Measurements from ENCODE around the gene UQCRC1. TPM values are rescaled to one million over a fixed set of nuclear protein-coding genes. Genes with fewer than 3 reads are reported as not detected.

The UQCRC1 gene
- total RNA-seq, 1 donor from 2014 or later, result 240 TPM

GRCh38 chr3:48597408-48597800 lies 12.0 kb downstream of the UQCRC1 start:
- Histone ChIP-seq H3K27me3 (no peaks in the 10 kb centered on the region), H3K9me3 (ENCODE audit: low read depth) (no peaks in the 10 kb centered on the region), H3K27ac (no peak overlapping the region), H3K9ac (no peak overlapping the region), H3K36me3 (no peaks in the 10 kb centered on the region), H3K4me3 (no peak overlapping the region), H2AFZ (replicated peaks) (no peak overlapping the region), H3K4me2 (no peak overlapping the region), H4K20me1 (ENCODE audit: low read depth) (no peaks in the 10 kb centered on the region), H3F3A (ENCODE audit: low read depth) (no peaks in the 10 kb centered on the region), H3K79me2 (ENCODE audit: low read depth) (no peaks in the 10 kb centered on the region), H3K4me1 (no peaks in the 10 kb centered on the region)
- TF ChIP-seq CTCF (IDR thresholded peaks at IDR 0.05) (no peak), EZH2 (IDR thresholded peaks at IDR 0.05) (no peak), EZH2phosphoT487 (IDR thresholded peaks at IDR 0.05) (no peak)
- no peak for DNase-seq (ENCODE audit: low spot score)
- H3K36me3 Mint-ChIP-seq, result peaks cover 19% of the 10 kb centered on the region
- no peak overlapping the region for H3K4me3 Mint-ChIP-seq
- no peaks in the 10 kb centered on the region for H3K9me3 Mint-ChIP-seq
- peaks cover 6% of the 10 kb centered on the region for H3K27me3 Mint-ChIP-seq (ENCODE audit: insufficient read depth, low read depth)
- H3K27ac Mint-ChIP-seq, result peak overlapping the region; percentile 44
- peaks cover 13% of the 10 kb centered on the region for H3K4me1 Mint-ChIP-seq

- no peak for DNase-seq (ENCODE audit: low spot score)
- no peak overlapping the region for H3K4me3 ChIP-seq
- H3K36me3 ChIP-seq, result no peaks in the 10 kb centered on the region
- no peaks in the 10 kb centered on the region for H3K4me1 ChIP-seq
- H3K27me3 ChIP-seq, result no peaks in the 10 kb centered on the region
- no peak overlapping the region for H3K4me3 Mint-ChIP-seq
- H3K36me3 Mint-ChIP-seq, result peaks cover 16% of the 10 kb centered on the region
- H3K4me1 Mint-ChIP-seq, result peaks cover 13% of the 10 kb centered on the region
- no peaks in the 10 kb centered on the region for H3F3A ChIP-seq (ENCODE audit: low read depth)
- no peak for TF ChIP-seq EZH2phosphoT487 (IDR thresholded peaks at IDR 0.05)
- no peak for TF ChIP-seq EZH2 (IDR thresholded peaks at IDR 0.05)
- TF ChIP-seq CTCF (IDR thresholded peaks at IDR 0.05), result no peak
- H3K27ac Mint-ChIP-seq, result peak overlapping the region; percentile 50
- H3K9me3 Mint-ChIP-seq, result no peaks in the 10 kb centered on the region
- H3K27me3 Mint-ChIP-seq (ENCODE audit: insufficient read depth, low read depth), result peaks cover 8% of the 10 kb centered on the region
- H3K4me2 ChIP-seq, result no peak overlapping the region
- no peak overlapping the region for H3K27ac ChIP-seq
- H2AFZ ChIP-seq (replicated peaks), result no peak overlapping the region
- no peaks in the 10 kb centered on the region for H3K9me3 ChIP-seq (ENCODE audit: low read depth)
- H3K9ac ChIP-seq, result no peak overlapping the region
- H4K20me1 ChIP-seq (ENCODE audit: low read depth), result no peaks in the 10 kb centered on the region
- H3K79me2 ChIP-seq (ENCODE audit: low read depth), result no peaks in the 10 kb centered on the region
Observed at GRCh38 chr3:48596676-48597407, 12.6 kb downstream of the UQCRC1 start.

- Histone ChIP-seq H3K9me3 (ENCODE audit: low read depth) (no peaks in the 10 kb centered on the region), H3K9ac (no peak overlapping the region), H4K20me1 (ENCODE audit: low read depth) (no peaks in the 10 kb centered on the region), H3K4me1 (no peaks in the 10 kb centered on the region), H3K4me3 (no peak overlapping the region), H3K36me3 (no peaks in the 10 kb centered on the region), H3F3A (ENCODE audit: low read depth) (no peaks in the 10 kb centered on the region), H3K4me2 (no peak overlapping the region), H3K27ac (no peak overlapping the region), H3K27me3 (no peaks in the 10 kb centered on the region), H3K79me2 (ENCODE audit: low read depth) (no peaks in the 10 kb centered on the region), H2AFZ (replicated peaks) (no peak overlapping the region)
- peaks cover 16% of the 10 kb centered on the region for H3K36me3 Mint-ChIP-seq
- peaks cover 8% of the 10 kb centered on the region for H3K27me3 Mint-ChIP-seq (ENCODE audit: insufficient read depth, low read depth)
- peaks cover 13% of the 10 kb centered on the region for H3K4me1 Mint-ChIP-seq
- DNase-seq (ENCODE audit: low spot score), result no peak
- H3K27ac Mint-ChIP-seq, result peak overlapping the region; percentile 83
- H3K9me3 Mint-ChIP-seq, result no peaks in the 10 kb centered on the region
- H3K4me3 Mint-ChIP-seq, result peak overlapping the region; percentile 19
- TF ChIP-seq EZH2 (IDR thresholded peaks at IDR 0.05) (no peak), CTCF (IDR thresholded peaks at IDR 0.05) (no peak), EZH2phosphoT487 (IDR thresholded peaks at IDR 0.05) (no peak)
Observed at GRCh38 chr3:48596157-48596556, 13.3 kb downstream of the UQCRC1 start.
